ENCODE measurements around the gene CDK19. TPM values are rescaled to one million over a fixed set of nuclear protein-coding genes. Genes with fewer than 3 reads are reported as not detected.
A peak's percentile ranks its signal among the peaks of the same experiment; 100 is the strongest.
"Not testable (repeated sequence)": the region's sequence is repeated elsewhere in the genome, so short reads cannot be mapped to it uniquely, and the experiment has no call there.

The CDK19 gene
- polyA plus RNA-seq, 3 donors from 2014 or later = 1.7 to 5.2 (median 2.4) TPM

DNA sequence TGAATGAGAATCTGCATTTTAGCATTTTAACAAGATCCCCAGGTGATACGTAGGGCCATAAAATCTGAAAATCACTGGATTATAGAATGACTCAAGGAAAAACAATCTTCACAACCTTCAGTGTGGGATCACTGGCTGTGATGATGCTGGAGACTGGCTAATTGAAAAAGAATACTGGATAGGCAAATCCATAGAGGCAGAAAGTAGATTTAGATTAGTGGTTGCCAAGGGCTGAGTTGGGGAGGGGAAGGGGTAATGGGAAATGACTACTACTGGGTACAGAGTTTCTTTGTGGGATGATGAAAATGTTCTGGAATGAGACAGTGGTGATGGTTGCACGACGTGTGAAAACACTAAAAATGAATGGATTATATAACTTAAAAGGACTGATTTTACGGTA lies 84.1 kb downstream of the CDK19 start:
- Mint-ChIP-seq H3K4me3 (no peak overlapping the region), H3K27me3 (ENCODE audit: low read depth in 3 of 3) (peaks cover 0 to 5% (median 2%) of the 10 kb centered on the region in 3 donors), H3K36me3 (peaks cover 7 to 15% (median 7%) of the 10 kb centered on the region in 3 donors), H3K4me1 (peaks cover 5 to 9% of the 10 kb centered on the region in 2 donors), H3K27ac (no peak overlapping the region), H3K9me3 (no peaks in the 10 kb centered on the region)
- no peak for DNase-seq

GRCh38 chr6:110728501-110728900 lies 86.8 kb downstream of the CDK19 start:
- Mint-ChIP-seq H3K9me3 (no peaks in the 10 kb centered on the region), H3K4me3 (no peak overlapping the region), H3K36me3 (peaks cover 3 to 11% (median 7%) of the 10 kb centered on the region in 3 donors), H3K27me3 (ENCODE audit: low read depth in 3 of 3) (no peaks in the 10 kb centered on the region), H3K27ac (peak overlapping the region in 3 of 6 donors; percentile 1 to 5 (median 4)), H3K4me1 (peaks cover 5 to 9% of the 10 kb centered on the region in 2 donors)
- no peak for DNase-seq

DNA sequence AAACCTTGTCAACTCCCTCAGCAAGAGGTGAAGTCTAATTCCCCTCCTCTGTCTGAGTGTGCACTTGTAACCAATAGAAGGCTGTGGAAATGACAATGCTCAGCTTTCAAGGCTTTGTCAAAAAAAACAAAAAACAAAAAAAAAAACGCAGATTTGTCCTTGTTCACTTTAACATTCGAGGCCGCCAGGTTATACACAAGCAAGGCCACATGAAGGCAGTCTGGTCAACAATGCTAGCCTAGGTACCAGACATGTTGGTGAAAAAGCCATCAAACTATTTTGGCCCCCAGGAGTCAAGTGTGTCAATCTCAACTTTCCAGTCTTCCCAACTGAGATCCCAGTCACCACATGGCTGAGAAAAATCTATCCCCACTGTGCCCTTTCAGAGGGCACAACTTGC lies 92.3 kb downstream of the CDK19 start:
- Mint-ChIP-seq H3K27me3 (ENCODE audit: low read depth in 3 of 3) (no peaks in the 10 kb centered on the region), H3K27ac (no peak overlapping the region)

DNA sequence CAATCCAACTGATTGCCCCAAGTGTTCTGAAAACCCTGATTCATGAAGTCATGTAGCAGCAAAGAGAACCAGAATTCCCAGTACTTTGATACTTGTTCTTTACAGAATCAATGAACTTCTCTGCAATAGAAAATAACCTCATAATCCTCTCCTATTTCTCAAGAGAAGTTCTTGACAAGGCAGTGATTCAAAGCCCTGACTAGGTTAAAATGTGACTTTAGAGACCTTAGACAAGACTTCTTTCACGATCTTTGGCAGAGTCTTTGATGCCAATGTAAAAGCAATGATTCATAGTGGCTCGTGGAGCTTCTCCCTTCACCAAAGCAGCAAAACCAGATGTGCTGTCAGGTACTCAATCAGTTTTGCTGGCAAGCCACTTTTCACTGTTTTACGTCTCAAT lies 95.2 kb downstream of the CDK19 start:
- DNase-seq = no peak
- Mint-ChIP-seq H3K4me3 (no peak overlapping the region), H3K36me3 (peaks cover 0 to 7% (median 2%) of the 10 kb centered on the region in 3 donors), H3K4me1 (no peaks in the 10 kb centered on the region), H3K27ac (no peak overlapping the region), H3K9me3 (no peaks in the 10 kb centered on the region), H3K27me3 (ENCODE audit: low read depth in 3 of 3) (no peaks in the 10 kb centered on the region)

More for the DNA sequence above, 92.3 kb downstream of the CDK19 start:
- Mint-ChIP-seq H3K9me3 (no peaks in the 10 kb centered on the region), H3K36me3 (peaks cover 0 to 7% (median 0%) of the 10 kb centered on the region in 3 donors), H3K4me1 (peaks cover 0 to under 1% of the 10 kb centered on the region in 2 donors), H3K4me3 (no peak overlapping the region)
- DNase-seq = no peak

GRCh38 chr6:110719601-110720000 lies 95.7 kb downstream of the CDK19 start:
- not testable (repeated sequence) for DNase-seq; H3K27me3 Mint-ChIP-seq (ENCODE audit: low read depth in 3 of 3); H3K4me1 Mint-ChIP-seq; H3K27ac Mint-ChIP-seq; H3K9me3 Mint-ChIP-seq; H3K36me3 Mint-ChIP-seq; H3K4me3 Mint-ChIP-seq

GRCh38 chr6:110714143-110714542 lies 101.1 kb downstream of the CDK19 start:
- peaks cover 0 to 10% of the 10 kb centered on the region in 2 donors for H3K4me1 Mint-ChIP-seq
- H3K9me3 Mint-ChIP-seq = no peaks in the 10 kb centered on the region
- no peak overlapping the region for H3K4me3 Mint-ChIP-seq
- no peak overlapping the region for H3K27ac Mint-ChIP-seq
- peaks cover 3 to 8% (median 4%) of the 10 kb centered on the region in 3 donors for H3K36me3 Mint-ChIP-seq
- H3K27me3 Mint-ChIP-seq (ENCODE audit: low read depth in 3 of 3) = peaks cover 0 to 2% (median 0%) of the 10 kb centered on the region in 3 donors
- DNase-seq = no peak

DNA sequence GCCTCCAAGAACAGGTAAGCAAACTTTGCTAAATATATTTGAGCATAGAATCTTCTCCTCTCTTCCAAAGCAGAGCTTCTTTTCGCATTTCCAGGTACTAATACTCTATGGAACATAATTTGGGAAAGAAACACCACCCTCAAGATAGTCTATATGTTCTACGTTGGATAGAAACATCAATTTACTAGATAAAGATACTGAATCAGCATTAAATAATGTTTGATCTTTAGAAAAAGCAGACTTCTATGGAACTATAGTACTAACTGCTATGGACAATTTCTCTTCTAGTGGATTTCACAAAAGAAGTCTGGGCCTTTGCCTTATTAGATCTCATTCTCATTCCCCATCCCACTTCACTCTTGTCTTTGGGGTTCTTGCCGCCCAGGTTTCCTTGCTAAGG lies 103.0 kb downstream of the CDK19 start:
- H3K27ac Mint-ChIP-seq = no peak overlapping the region
- DNase-seq = no peak
- no peaks in the 10 kb centered on the region for H3K9me3 Mint-ChIP-seq
- H3K4me3 Mint-ChIP-seq = no peak overlapping the region
- H3K4me1 Mint-ChIP-seq = peaks cover 0 to 10% of the 10 kb centered on the region in 2 donors
- peaks cover 0 to 8% (median 3%) of the 10 kb centered on the region in 3 donors for H3K36me3 Mint-ChIP-seq
- peaks cover 0 to 2% (median 0%) of the 10 kb centered on the region in 3 donors for H3K27me3 Mint-ChIP-seq (ENCODE audit: low read depth in 3 of 3)

DNA sequence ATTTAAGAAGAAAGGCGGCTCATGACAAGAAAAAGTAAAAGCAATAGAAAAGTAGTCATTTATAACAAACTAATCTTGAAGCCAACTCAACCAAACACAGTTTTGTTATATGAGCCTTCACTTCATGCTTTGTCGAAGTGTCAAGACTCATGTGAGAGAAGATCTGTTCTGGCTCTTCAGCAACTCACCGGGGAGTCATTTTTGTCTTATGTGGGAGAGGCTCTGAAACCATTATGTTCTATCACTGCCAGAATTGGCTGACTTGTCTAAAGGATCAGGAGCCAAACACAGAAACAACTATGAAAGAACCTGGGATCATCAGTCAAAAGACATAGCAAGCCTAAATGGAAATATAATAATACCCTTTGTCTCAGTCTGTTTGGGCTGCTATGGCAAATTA lies 105.2 kb downstream of the CDK19 start:
- H3K4me1 Mint-ChIP-seq = peaks cover 0 to 10% of the 10 kb centered on the region in 2 donors
- peaks cover 0 to 4% (median 0%) of the 10 kb centered on the region in 3 donors for H3K27me3 Mint-ChIP-seq (ENCODE audit: low read depth in 3 of 3)
- peaks cover 0 to 6% (median 3%) of the 10 kb centered on the region in 3 donors for H3K36me3 Mint-ChIP-seq
- peak overlapping the region in 1 of 6 donors; percentile 16 for H3K27ac Mint-ChIP-seq
- no peaks in the 10 kb centered on the region for H3K9me3 Mint-ChIP-seq
- H3K4me3 Mint-ChIP-seq = no peak overlapping the region
- no peak for DNase-seq

GRCh38 chr6:110708295-110708950 lies 106.8 kb downstream of the CDK19 start:
- Mint-ChIP-seq H3K27me3 (ENCODE audit: low read depth in 3 of 3) (peaks cover 0 to 4% (median 0%) of the 10 kb centered on the region in 3 donors), H3K9me3 (no peaks in the 10 kb centered on the region), H3K4me3 (no peak overlapping the region), H3K36me3 (peaks cover 0 to 4% (median 3%) of the 10 kb centered on the region in 3 donors), H3K4me1 (peaks cover 2 to 10% of the 10 kb centered on the region in 2 donors), H3K27ac (peak overlapping the region in 2 of 6 donors; percentile 36 to 51)
- no peak for DNase-seq

DNA sequence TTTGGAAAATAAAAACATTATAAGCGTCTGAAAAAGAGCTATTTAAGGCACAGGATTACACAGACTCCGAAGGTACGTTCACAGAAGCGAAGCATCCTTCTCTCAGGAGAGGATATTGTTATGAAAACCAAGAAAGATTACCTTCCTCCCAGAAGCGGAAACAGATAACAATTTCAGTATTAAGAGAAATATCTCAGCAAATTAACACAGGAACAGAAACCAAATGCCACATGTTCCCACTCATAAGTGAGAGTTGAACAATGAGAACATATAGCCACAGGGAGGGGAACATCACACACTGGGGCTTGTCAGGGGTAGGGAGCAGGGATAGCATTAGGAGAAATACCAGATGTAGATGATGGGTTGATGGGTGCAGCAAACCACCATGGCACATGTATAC lies 109.7 kb downstream of the CDK19 start:
- Mint-ChIP-seq H3K36me3 (peaks cover 0 to 2% (median 0%) of the 10 kb centered on the region in 3 donors), H3K9me3 (no peaks in the 10 kb centered on the region), H3K4me3 (no peak overlapping the region), H3K4me1 (peaks cover 4 to 8% of the 10 kb centered on the region in 2 donors), H3K27me3 (ENCODE audit: low read depth in 3 of 3) (peaks cover 0 to 2% (median 1%) of the 10 kb centered on the region in 3 donors), H3K27ac (no peak overlapping the region)
- DNase-seq = no peak

- Mint-ChIP-seq H3K27ac (peak overlapping the region in 1 of 6 donors; percentile 56), H3K36me3 (no peaks in the 10 kb centered on the region), H3K9me3 (no peaks in the 10 kb centered on the region), H3K4me3 (no peak overlapping the region), H3K4me1 (peaks cover 4% of the 10 kb centered on the region in 2 donors), H3K27me3 (ENCODE audit: low read depth in 3 of 3) (peaks cover 0 to 2% (median 1%) of the 10 kb centered on the region in 3 donors)
- no peak for DNase-seq
Observed at GRCh38 chr6:110703906-110704594, 111.2 kb downstream of the CDK19 start.

- no peak overlapping the region for H3K27ac Mint-ChIP-seq
Observed at GRCh38 chr6:110703010-110703905, 112.0 kb downstream of the CDK19 start.

DNA sequence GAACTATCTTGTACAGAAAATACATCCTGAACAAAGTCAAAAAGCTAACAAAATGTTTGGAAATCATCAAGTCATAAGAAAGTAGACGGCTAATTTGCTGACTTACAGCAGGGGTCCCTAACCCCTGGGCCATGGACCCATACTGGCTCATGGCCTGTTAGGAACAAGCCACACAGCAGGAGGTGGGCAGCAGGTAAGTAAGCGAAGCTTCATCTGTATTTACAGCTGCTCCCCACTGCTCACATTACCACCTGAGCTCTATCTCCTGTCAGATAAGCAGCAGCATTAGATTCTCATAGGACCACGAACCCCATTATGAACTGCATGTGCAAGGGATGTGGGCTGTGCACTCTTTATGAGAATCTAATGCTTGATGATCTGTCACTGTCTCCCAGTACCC lies 115.5 kb downstream of the CDK19 start:
- H3K4me1 Mint-ChIP-seq = peaks cover 4% of the 10 kb centered on the region in 2 donors
- H3K4me3 Mint-ChIP-seq = no peak overlapping the region
- H3K9me3 Mint-ChIP-seq = no peaks in the 10 kb centered on the region
- no peak for DNase-seq
- peaks cover 0 to 13% (median 10%) of the 10 kb centered on the region in 3 donors for H3K36me3 Mint-ChIP-seq
- H3K27ac Mint-ChIP-seq = peak overlapping the region in 1 of 6 donors; percentile 6
- H3K27me3 Mint-ChIP-seq (ENCODE audit: low read depth in 3 of 3) = peaks cover 0 to 2% (median 0%) of the 10 kb centered on the region in 3 donors

More at GRCh38 chr6:110703010-110703905, 112.0 kb downstream of the CDK19 start:
- Mint-ChIP-seq H3K9me3 (no peaks in the 10 kb centered on the region), H3K27me3 (ENCODE audit: low read depth in 3 of 3) (peaks cover 0 to 2% (median 1%) of the 10 kb centered on the region in 3 donors), H3K4me1 (peaks cover 4% of the 10 kb centered on the region in 2 donors), H3K4me3 (no peak overlapping the region), H3K36me3 (peaks cover 0 to under 1% (median 0%) of the 10 kb centered on the region in 3 donors)
- no peak for DNase-seq

Measured in immature natural killer cell (primary cell).